Gastrocnemius medialis (tissue), 4 donors: ENCODE measurements around the gene ZNRD2.
A peak's percentile ranks its signal among the peaks of the same experiment; 100 is the strongest.

Experiments
- CTCF ChIP-seq, 5 experiments: fragments of 450-650 bp in 3 of 5; fragments of 200-600 bp in 2 of 5; sonication (generic) in 2 of 5; IDR thresholded peaks in 4 of 5; conservative IDR thresholded peaks in 1 of 5; 1 replicate in 4 of 5; 2 replicates in 1 of 5; pipeline ENCODE4 v1.5.1; 2016 to 2019; ENCODE audit warnings: antibody characterized with exemption in 5 of 5, mild to moderate bottlenecking in 3 of 5, moderate library complexity in 3 of 5
- POLR2A ChIP-seq, 2 donors: fragments of 450-650 bp; IDR thresholded peaks; one replicate each; pipeline ENCODE4 v1.6.1; 2017; ENCODE audit warnings: antibody characterized with exemption in 2 of 2, mild to moderate bottlenecking in 2 of 2, moderate library complexity in 2 of 2

- TF ChIP-seq CTCF (IDR thresholded peaks at IDR 0.05 in 4 of 5, conservative IDR thresholded peaks at IDR 0.05 in 1 of 5): peak in 2 of 5 experiments; percentile 57 to 71
- TF ChIP-seq POLR2A (IDR thresholded peaks at IDR 0.05): no peak
These were observed 30.5 kb upstream of the ZNRD2 start for GRCh38 chr11:65539744-65540289.
